GM19438 (cell line): ENCODE data around the gene CASP4.
"Not testable (repeated sequence)": the region's sequence is repeated elsewhere in the genome, so short reads cannot be mapped to it uniquely, and the experiment has no call there.

ENCODE experiments used
- ATAC-seq: cut with Tn5 transposase; IDR thresholded peaks from one replicate; pipeline ENCODE4 v1.9.1; 2021; ENCODE audit warnings: low read depth; ENCODE audit not compliant: unreplicated experiment

CASP4 gene

DNA sequence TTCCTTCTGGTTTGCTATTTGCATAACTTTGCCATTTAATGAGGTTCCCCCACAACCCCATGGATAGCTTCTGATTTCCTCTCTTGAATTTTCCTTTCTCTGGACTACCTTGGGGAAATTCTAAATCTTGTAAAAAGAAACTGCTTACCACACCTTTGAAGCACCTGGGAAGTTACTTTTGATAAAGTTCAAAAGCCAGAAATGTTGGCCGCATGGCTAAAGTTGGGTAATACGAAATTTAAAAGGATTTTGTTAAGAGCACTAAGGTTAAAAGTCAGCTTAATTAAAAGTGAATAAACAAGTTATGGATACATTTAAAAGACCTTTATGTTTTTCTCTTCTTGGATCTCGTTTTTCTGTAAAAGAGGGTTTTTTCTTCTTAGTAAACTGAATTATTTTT is 5.5 kb downstream of the CASP4 start:
- ATAC-seq: no peak

DNA sequence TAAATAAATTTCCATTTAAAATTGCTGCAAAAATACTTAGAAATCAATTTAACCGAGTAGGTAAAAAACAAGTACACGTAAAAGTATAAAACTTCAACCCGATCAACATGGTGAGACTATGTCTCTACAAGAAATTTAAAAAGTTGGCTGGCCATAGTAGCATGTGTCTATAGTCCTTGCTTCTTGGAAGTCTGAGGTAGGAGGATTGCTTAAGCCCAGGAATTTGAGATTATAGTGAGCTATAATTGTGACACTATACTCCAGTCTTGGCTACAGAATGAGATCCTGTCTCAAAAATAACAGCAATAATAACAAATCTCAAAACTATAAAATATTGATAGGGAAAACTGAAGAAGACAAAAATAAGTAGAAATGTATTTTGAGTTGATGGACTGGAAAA is 11.1 kb downstream of the CASP4 start:
- no peak for ATAC-seq

DNA sequence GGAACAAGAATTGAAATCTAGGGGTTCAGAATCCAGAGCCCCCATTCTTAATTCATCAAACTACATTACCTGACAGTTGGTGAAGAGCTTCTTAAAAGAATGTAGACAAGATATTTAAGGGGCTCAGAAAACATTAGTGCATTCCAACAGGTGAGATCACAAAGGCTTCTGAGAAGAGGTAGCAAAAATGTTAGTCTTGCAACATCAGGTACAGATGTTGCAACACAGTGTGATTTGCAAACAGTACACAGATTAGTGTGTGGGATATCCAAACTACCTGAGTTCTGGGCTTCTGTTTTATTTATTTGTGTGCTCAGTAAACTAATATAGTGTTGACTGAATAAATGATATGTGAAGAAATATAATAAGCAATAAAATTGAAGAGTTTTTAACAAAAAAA is 11.8 kb downstream of the CASP4 start:
- no peak for ATAC-seq

DNA sequence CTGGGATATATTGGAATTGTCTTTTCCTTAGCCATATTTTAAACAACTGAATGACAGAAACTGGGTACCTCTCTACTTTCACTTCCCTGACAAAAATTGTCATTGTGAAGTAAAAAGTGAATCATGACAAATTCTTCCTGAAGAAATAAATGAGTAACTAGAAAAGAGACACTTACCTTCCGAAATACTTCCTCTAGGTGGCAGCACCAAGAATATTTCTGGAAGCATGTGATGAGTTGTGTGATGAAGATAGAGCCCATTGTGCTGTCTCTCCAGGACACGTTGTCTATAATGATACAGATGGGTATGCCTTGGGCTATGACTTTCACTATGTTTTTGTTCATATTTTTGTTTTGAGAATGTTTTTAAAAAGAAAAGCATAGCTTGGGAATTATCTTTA is 21.5 kb downstream of the CASP4 start:
- peak; percentile 98 for ATAC-seq

DNA sequence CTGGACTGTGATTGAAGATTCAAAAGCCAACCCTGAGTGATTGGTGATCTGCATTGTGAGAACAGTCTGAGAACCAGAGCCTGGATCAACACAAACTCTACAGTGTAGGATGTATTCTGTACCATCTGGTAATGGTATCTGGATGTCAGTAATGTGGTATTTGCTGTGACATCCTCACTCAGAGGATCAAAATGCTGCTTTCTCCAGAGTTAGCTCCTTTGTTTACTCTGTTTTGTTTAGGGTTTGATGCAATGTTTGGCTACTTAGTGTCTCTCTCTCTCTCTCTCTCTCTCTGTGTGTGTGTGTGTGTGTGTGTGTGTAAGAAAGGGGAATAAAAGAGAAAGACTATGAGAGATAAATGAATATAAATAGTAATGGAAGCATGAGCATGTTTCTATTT is 24.3 kb downstream of the CASP4 start:
- ATAC-seq: no peak

DNA sequence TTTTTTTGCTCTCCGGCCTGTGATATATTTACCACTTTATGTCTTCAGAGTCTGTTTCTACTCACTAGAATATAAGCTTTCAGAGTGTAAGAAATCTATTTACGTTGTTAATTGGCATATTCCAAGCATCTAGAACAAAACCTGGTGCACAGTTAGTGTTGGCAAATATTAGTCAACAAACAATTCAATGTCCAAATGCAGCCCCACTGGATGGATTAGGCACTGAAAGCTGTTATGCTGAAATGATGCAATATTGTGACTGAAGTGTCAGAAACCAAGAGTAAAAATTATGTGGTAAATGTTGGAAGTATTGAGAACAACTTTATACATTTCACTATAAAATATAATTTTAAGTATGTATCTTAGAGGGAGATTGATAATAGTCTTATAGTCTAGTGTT is 24.8 kb downstream of the CASP4 start:
- no peak for ATAC-seq

DNA sequence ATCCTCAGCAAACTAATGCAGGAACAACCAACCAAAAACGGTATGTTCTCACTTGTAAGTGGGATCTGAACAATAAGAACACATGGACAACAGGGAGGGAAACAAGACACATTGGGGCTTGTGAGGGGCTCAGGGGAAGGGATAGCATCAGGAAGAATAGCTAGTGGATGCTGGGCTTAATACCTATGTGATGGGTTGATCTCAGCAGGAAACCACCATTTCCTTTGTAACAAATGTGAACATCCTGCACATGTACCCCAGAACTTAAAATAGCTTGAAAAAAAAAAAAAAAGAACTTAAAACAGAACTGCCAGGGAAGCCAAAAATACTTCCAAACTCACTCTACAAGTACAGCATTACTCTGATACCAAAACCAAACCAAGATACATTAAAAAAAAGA is 33.8 kb downstream of the CASP4 start:
- no peak for ATAC-seq

DNA sequence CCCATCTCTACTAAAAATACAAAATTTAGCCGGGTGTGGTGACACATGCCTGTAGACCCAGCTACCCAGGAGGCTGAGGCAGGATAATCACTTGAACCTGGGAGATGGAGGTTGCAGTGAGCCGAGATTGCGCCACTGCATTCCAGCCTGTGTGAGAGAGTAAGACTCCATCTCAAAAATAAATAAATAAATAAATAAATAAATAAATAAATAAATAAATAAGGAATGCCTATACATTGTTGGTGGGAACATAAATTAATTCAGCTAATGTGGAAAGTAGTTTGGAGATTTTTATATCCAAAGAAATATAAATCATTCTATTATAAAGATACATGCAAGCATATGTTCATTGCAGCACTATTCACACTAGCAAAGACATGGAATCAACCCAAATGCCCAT is 34.3 kb downstream of the CASP4 start:
- not testable (repeated sequence) for ATAC-seq

DNA sequence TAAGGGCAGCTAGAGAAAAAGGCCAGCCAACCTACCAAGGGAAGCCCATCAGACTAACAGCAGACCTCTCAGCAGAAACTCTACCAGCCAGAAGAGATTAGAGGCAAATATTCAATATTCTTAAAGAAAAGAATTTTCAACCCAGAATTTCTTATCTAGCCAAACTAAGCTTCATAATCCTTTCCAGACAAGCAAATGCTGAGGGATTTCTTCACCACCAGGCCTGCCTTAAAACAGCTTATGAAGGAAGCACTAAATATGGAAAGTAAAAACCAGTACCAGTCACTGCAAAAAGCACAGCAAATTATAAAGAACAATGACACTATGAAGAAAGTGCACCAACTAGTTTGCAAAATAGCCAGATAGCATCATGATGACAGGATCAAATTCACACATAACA is 39.6 kb downstream of the CASP4 start:
- no peak for ATAC-seq

DNA sequence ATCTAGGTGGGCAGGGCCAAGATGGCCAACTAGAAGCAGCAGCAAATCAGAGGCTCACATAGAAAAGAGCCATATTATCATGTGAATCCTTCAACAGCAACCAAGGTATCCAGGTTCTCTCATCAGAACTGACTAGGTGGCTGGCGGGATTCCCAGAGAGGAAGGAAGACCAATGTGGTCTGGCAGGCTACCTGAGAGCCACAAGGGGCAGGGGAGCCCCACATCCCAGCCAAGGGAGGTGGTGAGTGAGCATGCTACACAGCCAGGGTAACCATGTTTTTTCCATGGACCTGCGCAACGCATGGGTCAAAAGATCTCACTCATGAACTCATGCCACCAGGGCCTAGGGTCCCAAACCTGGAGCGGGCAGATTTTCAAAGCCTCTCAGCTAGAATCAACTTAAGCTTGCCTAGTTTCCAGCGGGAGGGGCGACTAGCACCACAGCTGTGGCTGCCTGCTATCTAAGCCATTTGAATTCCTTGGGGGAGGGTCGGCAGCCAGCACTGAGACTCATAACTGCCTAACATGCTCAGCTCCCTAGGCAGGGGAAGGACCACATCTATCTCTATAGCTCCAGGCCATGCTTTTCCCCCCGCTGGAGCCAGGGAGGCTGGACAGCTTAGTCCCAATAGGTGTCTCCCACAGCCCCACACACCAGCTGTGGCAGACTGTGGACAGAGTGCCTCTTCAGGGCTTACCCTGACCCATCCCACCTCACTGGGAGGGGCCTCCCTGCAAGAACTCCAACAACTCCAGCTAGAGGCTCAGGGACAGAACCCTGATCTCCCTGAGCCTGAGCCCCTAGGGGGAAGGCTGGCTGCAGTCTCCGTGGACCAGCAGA is 41.4 kb downstream of the CASP4 start:
- ATAC-seq: no peak

DNA sequence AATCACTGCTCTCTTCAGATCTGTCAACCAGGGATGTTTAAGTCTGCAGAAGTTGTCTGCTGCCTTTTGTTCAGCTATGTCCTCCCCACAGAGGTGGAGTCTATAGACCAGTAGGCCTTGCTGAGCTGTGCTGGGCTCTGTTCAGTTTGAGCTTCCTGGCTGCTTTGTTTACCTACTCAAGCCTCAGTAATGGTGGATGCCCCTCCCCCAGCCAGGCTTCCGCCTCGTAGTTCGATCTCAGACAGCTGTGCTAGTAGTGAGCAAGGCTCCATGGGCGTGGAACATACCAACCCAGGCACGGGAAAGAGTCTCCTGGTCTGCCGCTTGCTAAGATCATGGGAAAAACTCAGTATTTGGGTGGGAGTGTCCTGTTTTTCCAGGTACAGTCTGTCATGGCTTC is 42.5 kb downstream of the CASP4 start:
- ATAC-seq: no peak

DNA sequence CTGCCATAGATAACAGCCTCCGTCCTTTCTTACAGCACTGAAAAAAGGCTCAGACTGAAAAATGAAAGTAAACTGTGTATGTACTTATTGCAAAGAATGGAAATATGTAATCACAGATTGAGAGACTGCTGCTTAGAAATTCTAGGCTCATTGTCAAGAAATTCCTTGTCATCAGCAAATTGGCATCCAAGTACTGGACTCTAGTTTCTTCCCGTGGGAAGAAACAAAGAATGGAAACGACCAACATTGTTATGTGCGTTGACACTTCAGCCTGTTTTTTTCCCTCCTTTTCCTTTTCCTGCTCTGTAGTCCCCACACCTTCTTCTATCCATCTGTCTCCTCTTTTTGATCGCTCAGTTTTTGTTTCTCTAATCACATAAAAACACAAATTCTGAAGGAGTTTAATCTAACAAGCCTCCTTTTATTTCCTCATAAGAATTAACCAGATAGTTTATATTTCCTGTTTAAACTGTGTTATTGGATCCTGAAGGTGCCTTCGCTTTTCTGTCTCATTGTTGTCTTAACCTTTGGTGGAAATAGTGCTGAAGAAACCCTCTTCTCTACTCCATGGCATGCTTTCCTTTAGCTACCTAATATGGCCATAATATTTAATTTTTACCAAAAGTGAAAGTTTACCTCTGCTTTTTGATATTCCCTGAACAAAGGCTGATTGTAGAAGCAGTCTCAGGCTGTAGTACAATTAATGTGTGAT is 50.1 kb downstream of the CASP4 start:
- ATAC-seq: no peak

DNA sequence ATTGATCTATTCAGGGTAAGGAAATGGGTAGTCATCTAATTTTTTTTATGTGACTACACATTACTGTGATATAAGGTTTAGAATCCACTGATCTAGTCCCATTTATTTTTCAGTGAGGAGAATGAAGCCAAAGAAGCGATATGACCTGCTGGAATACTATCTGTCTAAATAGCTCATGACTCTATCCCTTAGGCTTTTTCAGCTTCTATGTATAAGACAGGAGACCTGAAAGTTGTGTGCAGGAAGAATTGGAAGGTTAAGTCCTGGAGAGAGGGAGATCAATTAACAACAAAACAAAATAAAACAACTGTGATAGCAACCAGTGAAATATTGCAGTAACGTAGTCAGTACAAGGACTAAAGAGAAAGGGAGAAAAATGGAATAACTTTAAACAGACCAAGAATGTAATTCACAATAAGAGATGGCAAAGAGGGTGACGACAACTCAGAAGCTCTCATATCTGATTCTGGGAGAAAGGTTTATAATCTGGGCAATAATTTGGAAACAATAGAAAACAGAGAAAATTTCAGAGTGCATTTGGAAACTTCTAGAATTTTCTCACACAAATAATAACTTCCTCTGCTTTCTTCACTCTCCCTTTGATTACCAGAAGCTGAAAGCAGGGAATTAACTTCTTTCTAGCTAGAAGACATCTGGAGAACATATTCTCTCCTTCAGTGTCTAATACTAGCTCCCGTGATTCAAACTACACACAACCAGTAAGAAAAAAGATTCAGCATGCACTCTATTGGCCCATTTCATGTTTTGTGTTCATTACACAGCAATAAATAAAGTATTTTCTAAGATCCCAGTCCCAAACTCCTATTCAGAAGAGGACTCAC is 50.9 kb downstream of the CASP4 start:
- ATAC-seq: no peak

DNA sequence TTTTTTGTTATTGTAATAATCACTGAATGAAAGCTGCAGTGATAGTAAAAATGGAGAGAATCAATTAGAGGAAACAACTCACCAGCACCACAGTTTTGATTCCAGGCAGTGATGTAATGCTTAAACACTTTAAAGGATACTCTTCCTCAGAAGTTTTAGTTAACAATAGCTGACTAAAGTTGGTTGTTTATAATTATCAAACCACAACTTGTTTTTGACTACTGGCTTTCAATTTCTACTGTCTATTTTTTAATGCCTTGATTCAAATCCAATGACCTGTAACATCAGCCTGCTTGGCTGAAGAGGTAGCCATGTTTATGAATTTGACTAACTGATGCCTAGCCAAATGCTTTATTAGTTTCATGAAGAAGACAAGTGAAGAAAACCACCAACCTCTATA is 51.9 kb downstream of the CASP4 start:
- no peak for ATAC-seq

DNA sequence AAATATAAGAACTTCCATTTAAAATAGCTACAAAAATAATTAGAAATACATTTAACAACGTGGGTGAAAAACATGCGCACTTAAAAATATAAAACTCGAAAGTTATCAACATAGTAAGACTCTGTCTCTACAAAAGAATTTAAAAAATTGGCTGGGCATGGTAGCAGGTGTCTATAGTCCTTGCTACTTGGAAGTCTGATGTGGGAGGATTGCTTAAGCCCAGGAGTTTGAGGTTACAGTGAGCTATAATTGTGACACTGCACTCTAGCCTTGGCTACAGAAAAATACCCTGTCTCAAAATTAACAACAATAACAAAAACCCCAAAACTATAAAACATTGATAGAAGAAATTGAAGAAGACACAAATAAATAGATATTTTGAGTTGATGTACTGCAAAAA is 56.3 kb downstream of the CASP4 start:
- ATAC-seq: no peak

DNA sequence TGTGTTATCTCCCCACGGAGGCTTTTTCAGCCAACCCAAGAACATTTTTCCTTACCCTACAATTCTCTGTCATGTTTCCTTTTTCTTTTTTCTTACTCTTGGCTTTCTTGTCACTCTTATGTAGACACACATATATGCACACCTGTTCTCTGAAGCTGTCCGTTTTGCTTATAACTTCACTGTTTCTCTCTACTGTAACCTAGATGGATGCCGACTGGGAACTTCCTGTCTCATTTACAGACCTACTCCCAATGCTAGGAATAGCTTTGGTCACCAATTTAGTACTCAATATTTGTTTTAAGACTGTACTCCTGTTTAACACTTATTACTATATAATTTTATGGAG is 60.2 kb downstream of the CASP4 start:
- no peak for ATAC-seq

DNA sequence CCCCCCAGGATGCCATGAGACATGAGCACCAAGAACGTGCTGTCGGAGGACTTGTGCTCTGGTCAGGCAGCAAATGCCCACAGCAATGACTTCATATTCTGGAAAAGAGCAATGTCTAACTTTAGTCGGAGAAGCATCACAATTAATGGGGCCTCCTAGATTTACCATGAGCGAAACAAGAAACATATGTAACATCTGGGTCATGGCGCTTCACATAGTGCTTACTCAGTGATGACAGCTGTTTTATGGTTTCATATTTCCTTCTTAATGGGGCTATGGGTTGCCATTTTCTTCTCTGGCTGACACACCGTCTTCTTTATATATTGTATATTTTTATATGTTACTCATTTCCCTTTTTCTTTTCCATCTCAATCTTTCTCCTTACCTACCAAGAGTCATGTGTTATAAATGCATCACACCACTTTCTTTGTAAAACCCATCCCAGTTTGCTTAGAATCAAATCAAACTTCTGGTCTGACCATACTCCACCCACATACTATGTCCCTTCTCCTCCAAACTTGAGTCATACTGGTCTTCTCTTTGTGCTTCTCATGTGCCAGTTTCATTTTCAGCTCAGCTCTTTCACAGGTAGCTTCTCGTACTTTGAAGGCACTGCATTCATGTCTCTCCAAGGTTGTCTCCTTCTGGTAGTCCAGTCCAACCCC is 60.7 kb downstream of the CASP4 start:
- no peak for ATAC-seq

DNA sequence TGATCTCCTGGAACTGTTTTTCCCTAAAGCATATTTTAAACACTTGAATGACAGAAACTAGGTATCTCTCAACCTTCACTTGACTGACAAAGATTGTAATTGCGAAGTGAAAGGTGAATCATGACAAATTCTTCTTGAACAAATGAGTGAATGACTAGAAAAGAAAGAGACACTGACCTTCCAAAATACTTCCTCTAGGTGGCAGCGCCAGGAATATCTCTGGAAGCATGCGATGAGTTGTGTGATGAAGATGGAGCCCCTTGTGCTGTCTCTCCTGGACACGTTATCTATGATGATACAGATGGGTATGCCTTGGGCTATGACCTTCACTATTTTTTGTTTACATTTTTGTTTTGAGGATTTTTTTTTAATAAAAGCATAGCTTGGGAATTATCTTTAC is 63.1 kb downstream of the CASP4 start:
- ATAC-seq: no peak

DNA sequence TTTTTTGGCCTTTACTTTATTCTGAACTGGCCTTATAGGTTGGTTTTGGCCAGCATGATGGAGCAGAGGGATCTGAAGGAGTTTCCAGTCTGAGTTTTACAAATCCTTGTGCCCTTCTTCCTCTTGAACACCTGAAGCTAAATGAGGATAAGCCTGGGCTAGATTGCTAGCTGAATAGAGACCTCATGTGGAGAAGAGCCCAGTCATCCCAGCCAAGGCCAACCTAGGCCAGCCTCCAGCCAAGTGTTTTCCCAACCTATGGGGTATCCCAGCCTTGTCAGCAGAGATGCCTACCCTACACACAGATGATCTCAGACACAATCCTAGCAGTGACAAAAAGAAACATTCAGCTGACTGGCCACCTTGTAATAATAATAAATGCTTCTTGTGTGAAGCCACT is 69.1 kb downstream of the CASP4 start:
- no peak for ATAC-seq

DNA sequence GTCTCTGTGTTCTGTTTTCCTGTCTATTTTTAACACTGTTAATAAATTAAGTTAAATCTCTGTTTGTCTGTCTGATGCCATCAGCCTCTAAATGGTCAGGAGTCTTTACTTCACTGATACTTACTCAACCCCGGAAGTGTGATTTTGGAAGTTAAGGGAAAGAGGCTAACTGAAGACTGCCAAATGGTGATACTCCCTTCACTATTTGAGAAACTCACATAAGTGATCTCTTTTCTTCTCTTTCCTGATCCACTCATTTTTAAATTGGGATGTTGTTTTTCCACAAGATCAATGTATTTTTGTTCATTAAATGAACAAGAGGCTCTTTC is 69.7 kb downstream of the CASP4 start:
- ATAC-seq: no peak
